ENCODE results near the gene SLC16A3.

DNA sequence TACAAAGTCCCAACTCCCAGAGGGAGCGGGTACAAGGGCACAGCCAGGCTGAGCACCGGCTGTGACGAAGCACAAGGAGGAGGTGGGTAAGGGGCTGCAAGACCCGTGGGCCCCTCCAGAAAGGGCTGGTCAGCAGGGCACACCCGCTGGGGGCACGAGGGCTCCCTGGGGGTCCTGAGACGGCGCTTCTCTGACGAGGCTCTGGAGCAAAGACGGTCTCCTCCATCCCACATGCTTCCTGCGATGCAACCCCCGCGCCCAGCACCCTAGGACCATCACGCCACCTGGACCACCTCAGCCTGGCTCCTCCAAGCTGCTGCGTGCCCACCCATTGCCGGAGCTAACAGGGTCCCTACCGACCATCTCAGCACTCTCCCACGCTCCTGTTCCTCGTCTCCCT is 24.9 kb upstream of the SLC16A3 start:
- TF ChIP-seq, protein P1, sequence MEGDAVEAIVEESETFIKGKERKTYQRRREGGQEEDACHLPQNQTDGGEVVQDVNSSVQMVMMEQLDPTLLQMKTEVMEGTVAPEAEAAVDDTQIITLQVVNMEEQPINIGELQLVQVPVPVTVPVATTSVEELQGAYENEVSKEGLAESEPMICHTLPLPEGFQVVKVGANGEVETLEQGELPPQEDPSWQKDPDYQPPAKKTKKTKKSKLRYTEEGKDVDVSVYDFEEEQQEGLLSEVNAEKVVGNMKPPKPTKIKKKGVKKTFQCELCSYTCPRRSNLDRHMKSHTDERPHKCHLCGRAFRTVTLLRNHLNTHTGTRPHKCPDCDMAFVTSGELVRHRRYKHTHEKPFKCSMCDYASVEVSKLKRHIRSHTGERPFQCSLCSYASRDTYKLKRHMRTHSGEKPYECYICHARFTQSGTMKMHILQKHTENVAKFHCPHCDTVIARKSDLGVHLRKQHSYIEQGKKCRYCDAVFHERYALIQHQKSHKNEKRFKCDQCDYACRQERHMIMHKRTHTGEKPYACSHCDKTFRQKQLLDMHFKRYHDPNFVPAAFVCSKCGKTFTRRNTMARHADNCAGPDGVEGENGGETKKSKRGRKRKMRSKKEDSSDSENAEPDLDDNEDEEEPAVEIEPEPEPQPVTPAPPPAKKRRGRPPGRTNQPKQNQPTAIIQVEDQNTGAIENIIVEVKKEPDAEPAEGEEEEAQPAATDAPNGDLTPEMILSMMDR (IDR thresholded peaks at IDR 0.05 in 2 of 3, conservative IDR thresholded peaks at IDR 0.05 in 1 of 3; ENCODE audit: insufficient read depth in 2 of 3, low read depth in 1 of 3, low read length in 3 of 3) = no peak
- no peak for TF ChIP-seq MCM7 (IDR thresholded peaks at IDR 0.05)
- TF ChIP-seq, protein P2, sequence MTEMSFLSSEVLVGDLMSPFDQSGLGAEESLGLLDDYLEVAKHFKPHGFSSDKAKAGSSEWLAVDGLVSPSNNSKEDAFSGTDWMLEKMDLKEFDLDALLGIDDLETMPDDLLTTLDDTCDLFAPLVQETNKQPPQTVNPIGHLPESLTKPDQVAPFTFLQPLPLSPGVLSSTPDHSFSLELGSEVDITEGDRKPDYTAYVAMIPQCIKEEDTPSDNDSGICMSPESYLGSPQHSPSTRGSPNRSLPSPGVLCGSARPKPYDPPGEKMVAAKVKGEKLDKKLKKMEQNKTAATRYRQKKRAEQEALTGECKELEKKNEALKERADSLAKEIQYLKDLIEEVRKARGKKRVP (CRISPR knock-in tag; IDR thresholded peaks at IDR 0.05) = no peak
- no peak for TF ChIP-seq SMC3 (conservative IDR thresholded peaks at IDR 0.05; ENCODE audit: insufficient read depth, low read depth, low read length)
- no peak for TF ChIP-seq SP1 (CRISPR knock-in tag; IDR thresholded peaks at IDR 0.05)
